GM18505 (cell line): ENCODE measurements around the gene SPEM2.
A peak's percentile ranks its signal among the peaks of the same experiment; 100 is the strongest.

Experiments
- ATAC-seq: cut with Tn5 transposase; IDR thresholded peaks from one replicate; pipeline ENCODE4 v1.9.1; 2021; ENCODE audit not compliant: unreplicated experiment
- POLR2A ChIP-seq: IDR thresholded peaks from 4 replicates; pipeline ENCODE4 v1.6.1; 2011; ENCODE audit warnings: borderline replicate concordance; ENCODE audit not compliant: insufficient read depth, insufficient read length; ENCODE audit errors: extremely low read depth

SPEM2 gene

DNA sequence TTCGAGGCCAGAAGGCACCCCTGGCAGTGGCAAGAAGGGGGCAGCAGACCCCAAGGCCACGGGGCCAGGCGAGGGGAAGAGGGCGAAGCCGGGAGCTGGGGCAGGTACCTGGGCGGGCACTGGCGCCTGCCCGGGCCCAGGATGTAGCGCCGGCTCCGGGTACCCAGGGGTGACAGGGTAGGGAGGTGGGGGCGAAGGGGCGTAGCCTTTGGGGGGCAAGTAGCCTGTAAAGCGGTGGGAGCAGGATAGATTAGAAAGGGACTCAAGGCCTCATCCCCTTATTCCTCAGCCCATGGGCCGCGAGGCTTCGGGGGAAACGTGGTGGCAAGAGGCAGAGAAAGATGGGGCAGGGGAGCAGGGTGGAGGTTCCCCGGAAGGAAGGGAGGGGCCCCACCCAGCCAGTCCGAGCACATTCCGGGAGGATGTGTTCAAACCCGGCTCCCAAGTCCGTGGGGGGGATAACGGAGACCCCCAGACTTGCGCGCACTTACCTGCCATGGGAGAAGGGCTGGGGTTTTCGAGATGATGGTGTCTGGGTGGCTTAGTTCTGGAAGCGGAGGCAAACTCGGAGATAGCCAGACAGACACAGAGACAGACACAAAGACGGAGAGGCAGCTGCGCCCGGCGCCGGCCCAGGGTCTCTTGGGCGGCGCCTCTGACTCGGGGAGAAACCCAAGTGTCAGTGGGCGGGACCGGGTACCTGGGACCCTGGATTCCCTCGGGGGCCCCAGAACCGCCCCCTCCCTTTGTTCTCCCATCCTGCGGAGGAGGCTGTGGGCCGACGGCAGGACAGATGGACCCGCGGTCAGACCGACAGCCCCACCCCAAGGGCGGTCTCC, 31.6 kb upstream of the SPEM2 start:
- no peak for TF ChIP-seq POLR2A
- ATAC-seq = peak; percentile 48

DNA sequence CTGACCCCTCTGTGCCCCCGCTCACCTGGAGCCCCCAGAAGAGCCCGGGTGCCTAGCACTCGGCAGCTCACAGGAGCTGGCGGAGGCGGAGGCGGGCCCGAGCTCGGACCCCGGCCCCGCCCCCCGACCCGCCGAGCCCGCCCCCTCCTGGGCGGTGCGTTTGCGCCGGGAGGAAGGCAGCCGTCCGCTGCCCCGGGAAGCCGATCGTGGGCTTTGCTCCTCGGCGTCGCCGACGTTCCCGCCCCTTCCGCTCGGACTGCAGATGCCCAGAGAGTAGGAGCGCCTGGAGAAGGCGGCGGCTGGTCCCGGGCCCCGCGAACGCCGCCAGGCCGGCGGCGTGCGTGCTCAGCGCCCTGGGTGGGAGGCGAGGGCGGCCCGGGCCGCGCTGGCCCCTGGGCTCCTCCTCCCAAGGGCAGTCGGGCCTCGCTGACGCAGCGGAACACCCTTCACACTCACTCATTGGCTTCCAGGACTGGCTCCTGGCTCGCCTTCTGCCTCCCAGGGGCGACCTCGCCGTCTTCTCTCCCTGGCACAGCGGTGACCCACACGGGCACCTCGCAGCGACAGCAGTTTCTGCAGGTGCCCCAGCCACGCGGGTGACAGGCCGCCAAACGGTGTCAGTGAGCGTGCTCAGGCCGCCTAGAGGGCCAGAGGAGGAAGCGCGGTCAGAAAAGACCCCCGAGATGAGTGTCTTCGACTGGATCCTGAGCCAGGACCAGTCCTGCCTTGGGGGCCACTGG, 30.8 kb upstream of the SPEM2 start, which contains the start of gene PLSCR3:
Gene PLSCR3 (minus strand): TSS at position 74 of the 740 bp plus-strand sequence. CDS start 415 bp downstream, outside the sequence.
- ATAC-seq = peak; percentile 70
- TF ChIP-seq POLR2A = peak; percentile 76

DNA sequence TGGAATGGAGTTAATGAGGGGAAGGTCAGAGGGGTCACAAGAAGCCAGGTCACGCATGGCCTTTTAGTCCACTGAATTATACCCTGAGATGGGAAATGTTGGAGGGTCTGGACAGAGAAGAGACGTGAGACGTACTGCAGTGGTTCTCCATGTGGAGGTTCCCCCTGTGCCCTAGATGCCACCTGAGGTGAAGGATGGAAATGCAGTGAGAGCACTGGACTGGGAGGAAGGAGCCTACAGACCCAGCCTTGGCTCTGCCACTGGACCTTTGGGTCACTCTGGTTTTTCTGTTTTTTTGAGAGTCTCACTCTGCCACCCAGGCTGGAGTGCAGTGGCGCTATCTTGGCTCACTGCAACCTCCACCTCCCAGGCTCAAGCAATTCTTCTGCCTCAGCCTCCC, 29.3 kb upstream of the SPEM2 start:
- ATAC-seq = no peak
- no peak for TF ChIP-seq POLR2A

DNA sequence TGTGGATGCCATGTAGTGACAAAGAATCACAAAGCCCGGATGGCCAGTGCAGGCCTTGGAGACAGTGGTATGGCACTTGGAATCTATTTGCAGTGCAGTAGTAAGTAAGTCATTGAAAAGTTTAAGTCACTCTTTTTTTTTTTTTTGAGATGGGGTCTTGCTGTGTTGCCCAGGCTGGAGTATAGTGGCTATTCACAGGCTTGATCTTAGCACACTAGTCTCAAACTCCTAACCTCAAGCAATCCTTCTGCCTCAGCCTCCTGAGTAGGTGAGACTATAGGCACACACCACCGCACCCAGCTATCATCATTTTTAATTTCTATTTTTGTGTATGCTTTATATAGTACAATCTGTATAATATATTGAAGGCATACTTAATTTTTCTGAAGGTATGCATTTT, 26.8 kb upstream of the SPEM2 start:
- TF ChIP-seq POLR2A = no peak
- no peak for ATAC-seq

DNA sequence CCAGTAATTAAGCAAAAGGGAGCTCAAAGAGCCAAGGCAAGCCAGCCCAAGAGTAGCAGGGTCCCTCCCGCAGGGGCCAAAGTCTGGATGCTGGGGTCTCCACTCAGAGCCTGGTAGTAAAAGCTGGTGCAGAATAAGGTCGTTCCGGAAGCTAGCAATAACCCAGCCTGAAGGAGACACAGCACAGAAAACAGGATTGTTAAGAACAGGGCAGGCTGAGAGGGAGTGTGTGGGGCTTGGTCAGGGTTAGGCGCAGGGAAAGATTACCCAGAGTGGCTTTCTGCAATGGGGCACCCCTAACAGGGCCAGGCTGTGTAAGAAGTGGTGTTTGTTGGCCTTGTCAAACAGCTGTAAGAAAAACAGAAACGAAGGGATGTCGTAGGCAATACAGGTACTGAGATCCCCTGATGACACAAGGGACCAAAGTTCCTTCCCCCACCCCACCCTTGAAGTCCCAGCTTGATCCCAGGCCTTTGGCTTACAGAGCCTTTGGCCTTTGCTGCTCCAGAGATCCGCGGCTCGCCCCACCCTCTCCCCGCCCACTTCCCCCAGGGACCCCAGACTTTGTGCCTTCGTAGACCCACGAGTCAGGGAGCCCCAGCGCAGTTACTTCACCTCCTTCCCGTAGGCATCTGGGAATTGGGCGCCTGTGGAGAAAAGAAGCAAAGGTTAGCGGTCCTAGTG, 22.2 kb upstream of the SPEM2 start:
- no peak for ATAC-seq
- TF ChIP-seq POLR2A = no peak

DNA sequence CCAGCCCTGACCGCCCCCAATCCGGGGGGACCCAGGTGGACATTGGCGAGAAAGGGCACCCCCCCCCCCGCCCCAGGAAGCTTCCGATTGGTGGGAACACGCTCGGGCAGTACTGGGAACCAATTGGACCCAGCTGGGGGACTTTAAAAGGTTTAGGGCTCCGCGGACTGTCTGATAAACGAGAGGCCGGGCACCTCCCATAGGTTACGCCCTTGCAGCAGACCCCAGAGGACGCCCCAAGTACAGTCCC, 21.8 kb upstream of the SPEM2 start:
- no peak for TF ChIP-seq POLR2A
- ATAC-seq = no peak

DNA sequence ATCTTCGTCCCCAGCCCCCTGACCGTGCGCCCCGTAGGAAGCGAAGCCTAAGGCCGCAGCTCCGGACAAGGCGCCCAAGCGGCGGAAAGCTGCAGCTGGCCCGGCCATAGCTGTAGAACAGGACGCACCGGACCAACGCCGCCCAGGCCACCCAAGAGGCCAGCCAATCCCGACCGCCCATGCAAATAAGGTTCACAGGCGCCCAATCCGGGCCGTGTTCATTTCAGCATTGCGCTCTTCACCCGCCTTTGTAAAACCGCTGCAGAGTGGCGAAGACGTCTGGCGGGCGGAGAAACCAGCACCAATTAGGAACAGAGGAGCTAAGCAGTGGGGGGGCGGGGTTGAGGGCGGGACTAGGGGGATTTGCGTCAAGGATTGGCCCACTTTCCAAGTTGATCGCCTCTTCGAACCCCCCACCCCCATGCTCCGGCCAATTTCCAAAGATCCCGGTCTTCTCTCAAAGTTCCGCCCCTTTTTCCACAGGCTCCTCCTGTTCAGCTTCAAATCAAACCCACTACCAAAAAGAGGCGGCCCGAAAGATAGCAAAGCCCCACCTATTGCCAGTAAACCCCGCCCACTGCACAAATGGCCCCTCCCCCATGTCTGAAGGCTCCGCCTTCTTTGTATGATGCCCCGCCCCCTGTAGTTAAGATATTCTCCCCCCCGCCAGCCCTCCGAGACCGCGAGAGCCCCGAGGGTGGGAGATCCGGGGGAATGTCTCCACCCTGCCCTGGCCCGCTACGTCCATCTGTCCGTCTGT, 21.3 kb upstream of the SPEM2 start, which contains the start of gene TMEM256:
Gene TMEM256 (minus strand): TSS at position 121 of the 760 bp plus-strand sequence. CDS start 13 bp downstream, at position 108.
- TF ChIP-seq POLR2A = peak; percentile 96
- peak; percentile 87 for ATAC-seq

DNA sequence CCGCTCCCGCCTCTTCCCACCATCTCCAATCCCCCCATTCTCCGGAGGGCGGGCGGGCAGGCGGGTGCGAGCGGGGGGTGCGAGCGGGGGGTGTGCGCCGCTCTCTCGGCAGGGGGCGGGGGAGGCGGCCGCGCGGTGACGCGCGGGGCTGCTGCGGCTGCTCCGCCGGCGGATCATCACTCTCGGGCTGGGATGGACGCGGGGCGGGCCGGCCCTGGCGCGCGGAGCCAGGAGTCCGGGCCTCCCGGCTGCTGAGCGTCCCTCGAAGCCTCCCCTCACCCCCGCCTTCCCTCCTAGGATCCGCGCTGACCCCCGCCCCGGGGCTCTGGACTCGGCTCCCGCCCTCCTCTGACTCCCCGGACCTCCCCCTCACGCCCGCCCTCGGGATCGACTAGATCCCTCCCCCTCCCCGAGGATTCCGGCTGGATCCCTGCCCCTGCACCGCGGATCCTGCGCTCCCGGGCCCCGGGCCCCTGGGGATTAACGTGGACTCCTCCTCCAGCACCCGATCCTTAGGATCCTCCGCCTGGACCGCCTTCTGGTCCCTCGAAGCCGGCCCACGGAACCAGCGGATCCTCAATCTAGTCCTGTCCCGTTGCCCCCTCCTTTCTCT, 20.6 kb upstream of the SPEM2 start:
- peak; percentile 23 for ATAC-seq
- no peak for TF ChIP-seq POLR2A

DNA sequence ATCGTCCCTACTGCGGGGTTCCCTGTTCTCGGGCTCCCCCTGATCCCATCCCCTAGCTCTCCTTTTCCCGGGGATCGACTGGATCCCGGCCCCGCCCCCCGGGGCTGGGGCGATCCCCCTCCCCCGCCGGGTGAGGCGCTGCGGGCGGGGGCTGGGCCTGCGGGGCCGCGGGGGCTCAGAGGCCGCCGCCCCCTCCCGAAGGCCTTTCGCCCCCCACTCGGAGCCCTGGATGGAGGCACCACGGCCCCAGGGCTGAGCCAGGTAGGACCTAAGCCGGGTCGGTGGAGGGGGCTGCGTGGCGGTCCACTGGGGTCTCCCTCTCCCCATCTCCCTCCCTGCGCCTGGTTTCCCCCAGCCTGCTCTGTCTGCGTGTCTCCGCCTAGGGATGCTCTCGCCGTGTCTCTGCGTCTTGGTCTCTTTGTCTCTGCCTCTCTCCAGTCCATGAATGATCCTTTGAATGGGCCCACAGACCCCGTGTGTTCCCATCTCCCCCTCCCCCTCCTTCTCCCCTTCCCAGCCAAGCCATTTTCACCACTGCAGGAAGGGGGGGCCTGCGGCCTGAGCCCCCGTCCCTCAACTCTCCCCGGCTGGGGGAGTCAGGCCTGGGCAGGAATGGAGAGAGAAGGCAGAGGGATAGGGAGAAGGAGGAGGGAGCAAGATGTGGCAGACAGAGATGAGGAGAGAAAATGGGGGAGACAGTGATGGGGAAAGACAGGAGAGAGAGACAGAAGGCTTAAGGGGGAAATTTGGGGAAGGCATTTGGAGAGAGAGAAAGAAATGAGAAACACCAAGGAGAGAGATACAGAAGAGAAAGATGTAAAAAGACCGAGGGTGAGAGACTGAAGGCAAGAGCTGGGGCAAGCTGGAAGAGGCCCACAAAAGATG, 19.8 kb upstream of the SPEM2 start:
- no peak for ATAC-seq
- no peak for TF ChIP-seq POLR2A

DNA sequence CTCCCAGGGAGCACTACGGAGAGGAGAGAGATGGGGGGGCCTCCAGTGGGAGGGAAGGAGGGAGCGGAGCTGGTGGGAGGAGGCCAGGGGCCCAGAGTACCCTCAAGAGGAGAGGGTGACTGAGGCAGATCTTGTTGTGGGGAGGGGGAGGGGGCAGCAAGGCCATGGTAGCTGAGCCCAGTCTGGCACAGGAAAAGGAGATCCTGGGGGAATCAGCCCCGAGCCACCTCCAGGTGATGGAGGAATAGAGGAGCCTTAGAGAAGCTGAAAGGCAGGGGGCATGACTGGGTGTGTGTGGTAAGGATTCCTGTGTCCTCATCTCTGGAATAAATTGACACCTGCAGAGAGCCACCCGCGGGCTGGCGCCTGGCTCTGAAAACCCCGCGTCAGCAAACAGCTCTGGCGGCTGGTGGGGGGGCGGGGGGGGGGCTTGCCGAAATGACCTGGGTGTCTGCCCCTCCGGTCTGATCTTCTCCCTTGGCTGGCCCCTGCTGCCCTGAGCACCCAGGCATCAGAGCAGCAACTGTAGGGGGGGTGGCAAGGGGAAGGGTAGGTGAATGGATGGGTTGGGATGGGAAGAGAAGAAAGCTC, 19.1 kb upstream of the SPEM2 start:
- ATAC-seq = no peak
- TF ChIP-seq POLR2A = no peak

DNA sequence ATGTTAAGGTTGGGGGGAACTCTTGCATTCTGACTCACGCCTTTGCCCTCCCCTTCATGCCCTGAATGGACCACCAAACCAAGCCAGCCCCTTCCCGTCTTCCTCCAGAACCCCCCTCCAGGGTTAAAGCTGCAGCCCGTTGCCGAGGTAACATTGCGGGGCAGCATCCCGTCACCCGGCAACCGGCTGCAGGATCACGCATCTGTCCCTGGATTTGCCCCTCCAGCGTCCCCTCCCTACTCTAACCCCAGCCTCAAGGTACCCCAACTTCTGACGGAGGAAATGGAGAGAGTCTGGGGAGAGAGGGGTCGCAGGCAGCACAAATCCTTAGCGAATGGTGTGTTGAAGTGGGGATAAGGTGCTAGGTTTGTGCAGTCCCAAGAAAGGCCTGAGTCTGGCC, 18.3 kb upstream of the SPEM2 start:
- no peak for TF ChIP-seq POLR2A
- ATAC-seq = no peak
